Measurements from ENCODE around the gene SEZ6L2.

DNA sequence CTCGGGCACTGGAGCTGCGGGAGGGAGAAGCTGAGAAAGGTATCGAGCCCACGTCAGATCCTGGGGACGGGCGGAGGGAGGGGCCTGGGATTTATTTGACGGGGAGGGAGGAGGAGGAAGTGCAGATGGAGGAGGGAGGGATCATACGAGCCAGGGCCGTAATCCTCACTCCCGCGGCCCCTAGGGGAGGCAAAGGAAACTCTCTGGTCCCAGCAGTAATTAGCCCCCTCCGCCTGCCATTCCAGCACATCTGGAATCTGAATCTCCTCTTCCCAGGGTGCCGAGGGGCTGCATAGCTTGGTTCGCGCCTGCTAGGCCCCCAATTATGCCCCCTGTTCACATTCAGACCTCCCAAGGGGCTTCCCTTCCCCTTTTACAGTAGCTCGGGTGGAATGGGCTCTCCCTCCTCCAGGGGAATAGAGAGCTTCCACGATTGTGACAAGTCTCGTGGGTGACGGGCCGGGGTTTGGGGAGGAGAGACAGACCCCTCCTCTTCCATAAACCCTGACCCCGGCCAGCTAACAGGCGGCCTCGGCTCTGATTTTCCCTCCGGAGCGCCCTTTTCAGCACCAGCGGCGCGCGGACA is at the start of gene SEZ6L2:
- TF ChIP-seq, protein P1, sequence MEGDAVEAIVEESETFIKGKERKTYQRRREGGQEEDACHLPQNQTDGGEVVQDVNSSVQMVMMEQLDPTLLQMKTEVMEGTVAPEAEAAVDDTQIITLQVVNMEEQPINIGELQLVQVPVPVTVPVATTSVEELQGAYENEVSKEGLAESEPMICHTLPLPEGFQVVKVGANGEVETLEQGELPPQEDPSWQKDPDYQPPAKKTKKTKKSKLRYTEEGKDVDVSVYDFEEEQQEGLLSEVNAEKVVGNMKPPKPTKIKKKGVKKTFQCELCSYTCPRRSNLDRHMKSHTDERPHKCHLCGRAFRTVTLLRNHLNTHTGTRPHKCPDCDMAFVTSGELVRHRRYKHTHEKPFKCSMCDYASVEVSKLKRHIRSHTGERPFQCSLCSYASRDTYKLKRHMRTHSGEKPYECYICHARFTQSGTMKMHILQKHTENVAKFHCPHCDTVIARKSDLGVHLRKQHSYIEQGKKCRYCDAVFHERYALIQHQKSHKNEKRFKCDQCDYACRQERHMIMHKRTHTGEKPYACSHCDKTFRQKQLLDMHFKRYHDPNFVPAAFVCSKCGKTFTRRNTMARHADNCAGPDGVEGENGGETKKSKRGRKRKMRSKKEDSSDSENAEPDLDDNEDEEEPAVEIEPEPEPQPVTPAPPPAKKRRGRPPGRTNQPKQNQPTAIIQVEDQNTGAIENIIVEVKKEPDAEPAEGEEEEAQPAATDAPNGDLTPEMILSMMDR (IDR thresholded peaks at IDR 0.05), result peak in 1 of 3 donors; percentile 33
- no peak for TF ChIP-seq POLR2A (IDR thresholded peaks at IDR 0.05)
- no peak for TF ChIP-seq POLR2AphosphoS5 (IDR thresholded peaks at IDR 0.05)

Measured in breast epithelium (tissue), 3 donors.